ENCODE data around the gene ADM2. TPM values are rescaled to one million over a fixed set of nuclear protein-coding genes. Genes with fewer than 3 reads are reported as not detected.

ADM2 gene
- total RNA-seq, 1 experiment from 2014 or later = 11.9 TPM

DNA sequence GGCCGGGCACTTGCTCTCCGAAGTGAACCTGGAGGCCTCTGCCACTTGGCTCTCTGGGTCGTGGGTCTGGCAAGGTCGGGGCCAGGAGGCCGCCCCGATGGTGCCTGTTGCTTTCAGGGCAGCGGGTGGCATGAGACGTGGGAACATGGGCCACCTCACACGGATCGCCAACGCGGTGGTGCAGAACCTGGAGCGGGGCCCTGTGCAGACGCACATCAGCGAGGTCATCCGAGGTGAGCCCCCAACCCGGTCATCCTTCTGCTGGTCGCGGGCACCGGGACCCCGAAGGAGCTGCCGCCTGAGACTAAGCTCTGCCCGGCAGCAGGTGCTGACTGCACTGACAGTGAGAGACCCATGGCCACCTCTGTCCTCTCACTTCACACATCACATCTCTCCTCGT lies 46.5 kb upstream of the ADM2 start:
- H2BK5ac ChIP-seq (ENCODE audit: insufficient read length, low read length) = no peak overlapping the region
- H4K91ac ChIP-seq (ENCODE audit: insufficient read length, low read depth, low read length) = no peak overlapping the region
- no peak overlapping the region for H2AK5ac ChIP-seq (ENCODE audit: insufficient read length, low read length)
- H3T11ph ChIP-seq (ENCODE audit: low read length) = no peak overlapping the region
- DNase-seq = no peak
- H3K27ac ChIP-seq (ENCODE audit: insufficient read length, low read depth, low read length) = no peak overlapping the region
- no peak overlapping the region for H3K4me2 ChIP-seq (ENCODE audit: insufficient read depth, insufficient read length, low read length)
- no peaks in the 10 kb centered on the region for H3K23me2 ChIP-seq (ENCODE audit: insufficient read length, low read depth, low read length, poor library complexity, severe bottlenecking)
- Mint-ChIP-seq H3K4me1 (no peaks in the 10 kb centered on the region), H3K36me3 (ENCODE audit: insufficient read depth in 1 of 3, low read depth in 3 of 3) (peaks cover 5 to 47% (median 43%) of the 10 kb centered on the region in 3 experiments; a peak in 6 of 7 replicates), H3K27me3 (ENCODE audit: low read depth) (0 out of 2 replicates have a peak, but pooled peaks cover 1% of the 10 kb centered on the region), H3K4me3 (no peak overlapping the region), H3K9me3 (no peaks in the 10 kb centered on the region), H3K27ac (no peak overlapping the region)
- no peaks in the 10 kb centered on the region for H3K79me2 ChIP-seq (ENCODE audit: insufficient read depth, low read length)
- no peaks in the 10 kb centered on the region for H3K4me1 ChIP-seq (ENCODE audit: insufficient read depth, low read length)
- no peak overlapping the region for H3K9ac ChIP-seq (ENCODE audit: extremely low read depth, insufficient read length, low read length)
- no peak overlapping the region for H3K23ac ChIP-seq (ENCODE audit: insufficient read length, low read depth, low read length)
- no peak overlapping the region for H3K4ac ChIP-seq (ENCODE audit: low read depth, low read length)
- TF ChIP-seq, protein P1, sequence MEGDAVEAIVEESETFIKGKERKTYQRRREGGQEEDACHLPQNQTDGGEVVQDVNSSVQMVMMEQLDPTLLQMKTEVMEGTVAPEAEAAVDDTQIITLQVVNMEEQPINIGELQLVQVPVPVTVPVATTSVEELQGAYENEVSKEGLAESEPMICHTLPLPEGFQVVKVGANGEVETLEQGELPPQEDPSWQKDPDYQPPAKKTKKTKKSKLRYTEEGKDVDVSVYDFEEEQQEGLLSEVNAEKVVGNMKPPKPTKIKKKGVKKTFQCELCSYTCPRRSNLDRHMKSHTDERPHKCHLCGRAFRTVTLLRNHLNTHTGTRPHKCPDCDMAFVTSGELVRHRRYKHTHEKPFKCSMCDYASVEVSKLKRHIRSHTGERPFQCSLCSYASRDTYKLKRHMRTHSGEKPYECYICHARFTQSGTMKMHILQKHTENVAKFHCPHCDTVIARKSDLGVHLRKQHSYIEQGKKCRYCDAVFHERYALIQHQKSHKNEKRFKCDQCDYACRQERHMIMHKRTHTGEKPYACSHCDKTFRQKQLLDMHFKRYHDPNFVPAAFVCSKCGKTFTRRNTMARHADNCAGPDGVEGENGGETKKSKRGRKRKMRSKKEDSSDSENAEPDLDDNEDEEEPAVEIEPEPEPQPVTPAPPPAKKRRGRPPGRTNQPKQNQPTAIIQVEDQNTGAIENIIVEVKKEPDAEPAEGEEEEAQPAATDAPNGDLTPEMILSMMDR (conservative IDR thresholded peaks at IDR 0.05) = no peak
- H2BK120ac ChIP-seq (ENCODE audit: low read depth, low read length, poor library complexity, severe bottlenecking) = no peak overlapping the region
- H2BK15ac ChIP-seq (ENCODE audit: low read depth, low read length) = no peak overlapping the region
- no peak overlapping the region for H2BK12ac ChIP-seq (ENCODE audit: insufficient read length, low read depth, low read length)
- no peaks in the 10 kb centered on the region for H4K20me1 ChIP-seq (ENCODE audit: control insufficient read depth, insufficient read depth, insufficient read length)
- H3K79me1 ChIP-seq (ENCODE audit: insufficient read depth, low read depth, low read length, poor library complexity, severe bottlenecking) = no peaks in the 10 kb centered on the region
- no peaks in the 10 kb centered on the region for H3K27me3 ChIP-seq (ENCODE audit: insufficient read depth, low read length)
- no peak overlapping the region for H3K56ac ChIP-seq (ENCODE audit: insufficient read length, low read depth, low read length)
- H2BK20ac ChIP-seq (ENCODE audit: low read depth, low read length, poor library complexity, severe bottlenecking) = no peak overlapping the region
- no peak overlapping the region for H3K18ac ChIP-seq (ENCODE audit: insufficient read length, low read depth, low read length)
- no peak overlapping the region for H4K5ac ChIP-seq (ENCODE audit: insufficient read length, low read depth, low read length)
- no peak overlapping the region for H3K14ac ChIP-seq (ENCODE audit: insufficient read depth, low read length)
- H2AFZ ChIP-seq (ENCODE audit: low read length) = no peak overlapping the region
- H4K8ac ChIP-seq (replicated peaks; ENCODE audit: insufficient read length, low read depth, low read length) = no peak overlapping the region
- H3K9me3 ChIP-seq (ENCODE audit: control insufficient read depth, low read depth, low read length) = no peaks in the 10 kb centered on the region
- no CpG with 5 or more reads among the region's 24 CpGs for WGBS (ENCODE audit: extremely low coverage, insufficient read length, low lambda C conversion rate)
